ENCODE results near the gene ADCK2. TPM values are rescaled to one million over a fixed set of nuclear protein-coding genes. Genes with fewer than 3 reads are reported as not detected.
"Not testable (repeated sequence)": the region's sequence is repeated elsewhere in the genome, so short reads cannot be mapped to it uniquely, and the experiment has no call there.

The ADCK2 gene
- total RNA-seq, result 40.3 and 40.9 TPM in 2 replicates

GRCh38 chr7:140672382-140673062 lies at the start of gene ADCK2:
TSS of gene ADCK2 (plus strand) at chr7:140672945. CDS start at chr7:140673331, 386 bp downstream.
- no peak for DNase-seq (ENCODE audit: low read depth)
- no peak for TF ChIP-seq CTCF (IDR thresholded peaks at IDR 0.05; ENCODE audit: insufficient read depth, low read length, poor library complexity, severe bottlenecking)
- Histone ChIP-seq H3K27me3 (ENCODE audit: control insufficient read depth, insufficient read depth, low read length) (no peaks in the 10 kb centered on the region), H3K36me3 (ENCODE audit: control insufficient read depth, insufficient read depth, low read length) (no peaks in the 10 kb centered on the region), H3K4me3 (ENCODE audit: low read depth, low read length) (peak within 1 kb of the TSS; percentile 47)

- no peak for DNase-seq (ENCODE audit: low read depth)
- no peak overlapping the region for H3K4me3 ChIP-seq (ENCODE audit: low read depth, low read length)
- H3K36me3 ChIP-seq (ENCODE audit: control insufficient read depth, insufficient read depth, low read length), result no peaks in the 10 kb centered on the region
- TF ChIP-seq CTCF (IDR thresholded peaks at IDR 0.05; ENCODE audit: insufficient read depth, low read length, poor library complexity, severe bottlenecking), result no peak
- no peaks in the 10 kb centered on the region for H3K27me3 ChIP-seq (ENCODE audit: control insufficient read depth, insufficient read depth, low read length)
These were observed 48.8 kb upstream of the ADCK2 start for GRCh38 chr7:140623980-140624379.

GRCh38 chr7:140624392-140625191 lies 48.2 kb upstream of the ADCK2 start:
- Histone ChIP-seq H3K4me3 (ENCODE audit: low read depth, low read length) (no peak overlapping the region), H3K36me3 (ENCODE audit: control insufficient read depth, insufficient read depth, low read length) (no peaks in the 10 kb centered on the region), H3K27me3 (ENCODE audit: control insufficient read depth, insufficient read depth, low read length) (no peaks in the 10 kb centered on the region)
- TF ChIP-seq CTCF (IDR thresholded peaks at IDR 0.05; ENCODE audit: insufficient read depth, low read length, poor library complexity, severe bottlenecking), result no peak
- no peak for DNase-seq (ENCODE audit: low read depth)

- H3K36me3 ChIP-seq (ENCODE audit: control insufficient read depth, insufficient read depth, low read length), result not testable (repeated sequence)
These were observed 47.6 kb upstream of the ADCK2 start for GRCh38 chr7:140625192-140625558.

GRCh38 chr7:140625908-140626868 lies 46.6 kb upstream of the ADCK2 start:
- Histone ChIP-seq H3K4me3 (ENCODE audit: low read depth, low read length) (no peak overlapping the region), H3K36me3 (ENCODE audit: control insufficient read depth, insufficient read depth, low read length) (no peaks in the 10 kb centered on the region), H3K27me3 (ENCODE audit: control insufficient read depth, insufficient read depth, low read length) (no peaks in the 10 kb centered on the region)
- no peak for TF ChIP-seq CTCF (IDR thresholded peaks at IDR 0.05; ENCODE audit: insufficient read depth, low read length, poor library complexity, severe bottlenecking)
- DNase-seq (ENCODE audit: low read depth), result peak; percentile 97

More at GRCh38 chr7:140625192-140625558, 47.6 kb upstream of the ADCK2 start:
- not testable (repeated sequence) for H3K27me3 ChIP-seq (ENCODE audit: control insufficient read depth, insufficient read depth, low read length); H3K4me3 ChIP-seq (ENCODE audit: low read depth, low read length); DNase-seq (ENCODE audit: low read depth)

GRCh38 chr7:140631021-140631420 lies 41.7 kb upstream of the ADCK2 start:
- Histone ChIP-seq H3K36me3 (ENCODE audit: control insufficient read depth, insufficient read depth, low read length) (no peaks in the 10 kb centered on the region), H3K4me3 (ENCODE audit: low read depth, low read length) (no peak overlapping the region), H3K27me3 (ENCODE audit: control insufficient read depth, insufficient read depth, low read length) (no peaks in the 10 kb centered on the region)
- TF ChIP-seq CTCF (IDR thresholded peaks at IDR 0.05; ENCODE audit: insufficient read depth, low read length, poor library complexity, severe bottlenecking), result no peak
- DNase-seq (ENCODE audit: low read depth), result no peak

All from kidney epithelial cell (primary cell).